BLaER1 (cell line): ENCODE results near the gene TMEM97.
A peak's percentile ranks its signal among the peaks of the same experiment; 100 is the strongest.
"Not testable (repeated sequence)": the region's sequence is repeated elsewhere in the genome, so short reads cannot be mapped to it uniquely, and the experiment has no call there.

Experiments
- H3K27ac ChIP-seq: shearing (Covaris generic); formaldehyde crosslinking; 2 replicates; pipeline ENCODE4 v1.8.1; 2022
- H3K27me3 ChIP-seq: shearing (Covaris generic); formaldehyde crosslinking; 2 replicates; pipeline ENCODE4 v1.8.1; 2022
- H3K36me3 ChIP-seq: shearing (Covaris generic); formaldehyde crosslinking; 2 replicates; pipeline ENCODE4 v1.8.1; 2022
- H3K4me1 ChIP-seq: shearing (Covaris generic); formaldehyde crosslinking; 2 replicates; pipeline ENCODE4 v1.8.1; 2022
- H3K4me2 ChIP-seq: shearing (Covaris generic); formaldehyde crosslinking; 2 replicates; pipeline ENCODE4 v1.8.1; 2022
- H3K4me3 ChIP-seq: shearing (Covaris generic); formaldehyde crosslinking; 2 replicates; pipeline ENCODE4 v1.8.1; 2022
- H3K9ac ChIP-seq: shearing (Covaris generic); formaldehyde crosslinking; 2 replicates; pipeline ENCODE4 v1.8.1; 2022
- H3K9me3 ChIP-seq: shearing (Covaris generic); formaldehyde crosslinking; 2 replicates; pipeline ENCODE4 v1.8.1; 2022
- H4K20me1 ChIP-seq: shearing (Covaris generic); formaldehyde crosslinking; 2 replicates; pipeline ENCODE4 v1.8.1; 2022
- Cebpa-rat ChIP-seq: shearing (Covaris generic); IDR thresholded peaks from 2 replicates; pipeline ENCODE4 v1.8.1; 2022

The TMEM97 gene

GRCh38 chr17:28318759-28319597 is at the start of gene TMEM97:
TMEM97 (plus strand) TSS chr17:28319200; CDS start chr17:28319240, 40 bp downstream.
- no peak for TF ChIP-seq Cebpa-rat

GRCh38 chr17:28270055-28270454 is 48.9 kb upstream of the TMEM97 start:
- H3K36me3 ChIP-seq: no peaks in the 10 kb centered on the region
- no peak overlapping the region for H3K9ac ChIP-seq
- peaks cover 36% of the 10 kb centered on the region for H3K9me3 ChIP-seq
- no peak for TF ChIP-seq Cebpa-rat
- no peak overlapping the region for H3K4me3 ChIP-seq
- H3K27ac ChIP-seq: no peak overlapping the region
- H3K4me2 ChIP-seq: no peak overlapping the region
- no peaks in the 10 kb centered on the region for H3K4me1 ChIP-seq
- peaks cover 15% of the 10 kb centered on the region for H3K27me3 ChIP-seq
- no peaks in the 10 kb centered on the region for H4K20me1 ChIP-seq

More at GRCh38 chr17:28318759-28319597, at the start of gene TMEM97:
- H3K4me3 ChIP-seq: peak within 1 kb of the TSS; percentile 79
- H3K9me3 ChIP-seq: no peaks in the 10 kb centered on the region
- peaks cover 38% of the 10 kb centered on the region for H4K20me1 ChIP-seq
- H3K4me2 ChIP-seq: peak within 1 kb of the TSS; percentile 88
- H3K4me1 ChIP-seq: peaks cover 42% of the 10 kb centered on the region
- H3K27ac ChIP-seq: peak within 1 kb of the TSS; percentile 90
- H3K9ac ChIP-seq: peak within 1 kb of the TSS; percentile 92
- no peaks in the 10 kb centered on the region for H3K27me3 ChIP-seq
- peaks cover 12% of the 10 kb centered on the region; the same call in 1 of the 2 replicates for H3K36me3 ChIP-seq

- H3K4me1 ChIP-seq: no peaks in the 10 kb centered on the region
- TF ChIP-seq Cebpa-rat: no peak
- H3K4me2 ChIP-seq: no peak overlapping the region
- peaks cover 27% of the 10 kb centered on the region for H3K9me3 ChIP-seq
- H3K27ac ChIP-seq: no peak overlapping the region
- H4K20me1 ChIP-seq: no peaks in the 10 kb centered on the region
- no peak overlapping the region for H3K9ac ChIP-seq
- no peaks in the 10 kb centered on the region for H3K36me3 ChIP-seq
- H3K4me3 ChIP-seq: no peak overlapping the region
- peaks cover 22% of the 10 kb centered on the region for H3K27me3 ChIP-seq
Observed at GRCh38 chr17:28270926-28271325, 48.1 kb upstream of the TMEM97 start.

GRCh38 chr17:28271431-28271830 is 47.6 kb upstream of the TMEM97 start:
- Histone ChIP-seq H3K36me3 (no peaks in the 10 kb centered on the region), H3K9ac (no peak overlapping the region), H3K4me1 (no peaks in the 10 kb centered on the region), H3K9me3 (peaks cover 22% of the 10 kb centered on the region), H3K4me2 (no peak overlapping the region), H3K27me3 (peaks cover 27% of the 10 kb centered on the region), H4K20me1 (peaks cover 3% of the 10 kb centered on the region; the same call in 1 of the 2 replicates), H3K4me3 (no peak overlapping the region), H3K27ac (no peak overlapping the region)
- no peak for TF ChIP-seq Cebpa-rat

GRCh38 chr17:28272166-28272565 is 46.8 kb upstream of the TMEM97 start:
- Histone ChIP-seq H3K27ac (no peak overlapping the region), H3K9me3 (peaks cover 15% of the 10 kb centered on the region), H3K4me1 (no peaks in the 10 kb centered on the region), H3K4me3 (no peak overlapping the region), H3K9ac (no peak overlapping the region), H3K4me2 (no peak overlapping the region), H3K36me3 (no peaks in the 10 kb centered on the region), H3K27me3 (peaks cover 34% of the 10 kb centered on the region), H4K20me1 (peaks cover 10% of the 10 kb centered on the region; the same call in 1 of the 2 replicates)
- TF ChIP-seq Cebpa-rat: no peak

- H3K36me3 ChIP-seq, H3K4me3 ChIP-seq: not testable (repeated sequence)
- peaks cover 40% of the 10 kb centered on the region for H3K27me3 ChIP-seq
Observed at GRCh38 chr17:28273341-28273740, 45.7 kb upstream of the TMEM97 start.

GRCh38 chr17:28274591-28275265 is 44.3 kb upstream of the TMEM97 start:
- H3K27me3 ChIP-seq: peaks cover 46% of the 10 kb centered on the region

More at GRCh38 chr17:28273341-28273740, 45.7 kb upstream of the TMEM97 start:
- H3K27ac ChIP-seq, H3K4me2 ChIP-seq, H4K20me1 ChIP-seq, H3K9me3 ChIP-seq, H3K4me1 ChIP-seq, H3K9ac ChIP-seq: not testable (repeated sequence)

GRCh38 chr17:28276011-28276410 is 43.0 kb upstream of the TMEM97 start:
- peaks cover 14% of the 10 kb centered on the region for H3K4me1 ChIP-seq
- H3K9me3 ChIP-seq: no peaks in the 10 kb centered on the region
- H3K9ac ChIP-seq: no peak overlapping the region
- H3K4me3 ChIP-seq: no peak overlapping the region
- H3K36me3 ChIP-seq: no peaks in the 10 kb centered on the region
- TF ChIP-seq Cebpa-rat: no peak
- peaks cover 10% of the 10 kb centered on the region; the same call in 1 of the 2 replicates for H4K20me1 ChIP-seq
- no peak overlapping the region for H3K4me2 ChIP-seq
- H3K27me3 ChIP-seq: peaks cover 58% of the 10 kb centered on the region
- no peak overlapping the region for H3K27ac ChIP-seq

More at GRCh38 chr17:28274591-28275265, 44.3 kb upstream of the TMEM97 start:
- Histone ChIP-seq H3K4me1 (peaks cover 14% of the 10 kb centered on the region), H4K20me1 (peaks cover 10% of the 10 kb centered on the region; the same call in 1 of the 2 replicates), H3K27ac (no peak overlapping the region), H3K4me2 (no peak overlapping the region), H3K9ac (no peak overlapping the region), H3K4me3 (no peak overlapping the region), H3K36me3 (no peaks in the 10 kb centered on the region), H3K9me3 (no peaks in the 10 kb centered on the region)
- no peak for TF ChIP-seq Cebpa-rat

- Histone ChIP-seq H3K27ac (no peak overlapping the region), H3K4me1 (peaks cover 14% of the 10 kb centered on the region), H3K9me3 (no peaks in the 10 kb centered on the region), H3K9ac (no peak overlapping the region), H3K4me3 (no peak overlapping the region), H3K36me3 (no peaks in the 10 kb centered on the region), H3K4me2 (no peak overlapping the region), H4K20me1 (peaks cover 10% of the 10 kb centered on the region; the same call in 1 of the 2 replicates), H3K27me3 (peaks cover 55% of the 10 kb centered on the region)
- TF ChIP-seq Cebpa-rat: no peak
Observed at GRCh38 chr17:28279411-28279810, 39.6 kb upstream of the TMEM97 start.

GRCh38 chr17:28280826-28281225 is 38.2 kb upstream of the TMEM97 start:
- H3K9me3 ChIP-seq: no peaks in the 10 kb centered on the region
- H3K27me3 ChIP-seq: peaks cover 45% of the 10 kb centered on the region
- H3K9ac ChIP-seq: no peak overlapping the region
- no peak overlapping the region for H3K27ac ChIP-seq
- H3K36me3 ChIP-seq: no peaks in the 10 kb centered on the region
- no peak for TF ChIP-seq Cebpa-rat
- no peak overlapping the region for H3K4me2 ChIP-seq
- H3K4me1 ChIP-seq: peaks cover 14% of the 10 kb centered on the region
- peaks cover 10% of the 10 kb centered on the region; the same call in 1 of the 2 replicates for H4K20me1 ChIP-seq
- no peak overlapping the region for H3K4me3 ChIP-seq
